Breast epithelium (tissue), 4 donors: Measurements from ENCODE around the gene SEZ6L. TPM values are rescaled to one million over a fixed set of nuclear protein-coding genes. Genes with fewer than 3 reads are reported as not detected.

Experiments used
- DNase-seq, 2 donors: peaks; one replicate each; pipeline ENCODE4 v3.0.0-alpha.2; 2019; ENCODE audit warnings: low spot score in 2 of 2
- H3K27ac ChIP-seq, 2 donors: fragments of 200-600 bp; sonication (generic) in 1 of 2; one replicate each; pipeline ENCODE4 v1.5.1; 2016 to 2019; ENCODE audit warnings: mild to moderate bottlenecking in 1 of 2
- H3K27me3 ChIP-seq, 2 donors: fragments of 200-600 bp; sonication (generic) in 1 of 2; one replicate each; pipeline versions ENCODE4 v1.5.1 to v1.6.0; 2017 to 2019; ENCODE audit warnings: control low read depth in 1 of 2, mild to moderate bottlenecking in 1 of 2
- H3K36me3 ChIP-seq: fragments of 200-600 bp; one replicate; pipeline ENCODE4 v1.5.1; 2019
- H3K4me1 ChIP-seq, 2 donors: fragments of 200-600 bp; sonication (generic); one replicate each; pipeline ENCODE4 v1.5.1; 2016 to 2019; ENCODE audit warnings: control low read depth in 1 of 2
- H3K4me3 ChIP-seq, 3 donors: fragments of 200-600 bp; sonication (generic); 1 replicate in 2 of 3; 2 replicates in 1 of 3; pipeline ENCODE4 v1.5.1; 2016 to 2019; ENCODE audit warnings: mild to moderate bottlenecking in 3 of 3, moderate library complexity in 2 of 3
- H3K9me3 ChIP-seq, 2 donors: fragments of 200-600 bp; sonication (generic) in 1 of 2; one replicate each; pipeline ENCODE4 v1.5.1; 2016 to 2019; ENCODE audit warnings: control low read depth in 1 of 2
- POLR2A ChIP-seq: fragments of 450-650 bp; IDR thresholded peaks from one replicate; pipeline ENCODE4 v1.6.1; 2016; ENCODE audit warnings: antibody characterized with exemption, mild to moderate bottlenecking, moderate library complexity
- POLR2AphosphoS5 ChIP-seq, 3 donors: sonication (generic); formaldehyde crosslinking; IDR thresholded peaks; one replicate each; pipeline ENCODE4 v1.6.1; 2017; ENCODE audit warnings: antibody characterized with exemption in 3 of 3
- intact Hi-C: fragments of 100-400 bp; cut with DNase I; formaldehyde crosslinking; loops from one replicate; pipeline ENCODE4 v1.15.1; 2023; ENCODE audit warnings: low total_unique reads
- total RNA-seq, 3 donors: library from RNA; depleted of rRNA; stranded (reverse); fragments of >200 nt; gene quantifications; one replicate each; pipeline ENCODE4 v1.1.0, GENCODE V29; 2016
- TF ChIP-seq, protein P1 (sequence below), 3 donors: fragments of 450-650 bp; IDR thresholded peaks; one replicate each; pipeline ENCODE4 v1.5.1; 2016 to 2017; ENCODE audit warnings: antibody characterized with exemption in 3 of 3, mild to moderate bottlenecking in 3 of 3, moderate library complexity in 3 of 3

The SEZ6L gene
- total RNA-seq, 3 donors from 2014 or later, result under 0.01 to 0.16 (median 0.15) TPM

- no peaks in the 10 kb centered on the region for H3K4me1 ChIP-seq
- intact Hi-C loops, result no loop called here
- no peaks in the 10 kb centered on the region for H3K9me3 ChIP-seq
- H3K27me3 ChIP-seq, result peaks cover 0 to 6% of the 10 kb centered on the region in 2 donors
- no peak overlapping the region for H3K27ac ChIP-seq
- no peaks in the 10 kb centered on the region for H3K36me3 ChIP-seq
- no peak for TF ChIP-seq POLR2AphosphoS5 (IDR thresholded peaks at IDR 0.05)
- TF ChIP-seq POLR2A, result no peak
- TF ChIP-seq, protein P1, sequence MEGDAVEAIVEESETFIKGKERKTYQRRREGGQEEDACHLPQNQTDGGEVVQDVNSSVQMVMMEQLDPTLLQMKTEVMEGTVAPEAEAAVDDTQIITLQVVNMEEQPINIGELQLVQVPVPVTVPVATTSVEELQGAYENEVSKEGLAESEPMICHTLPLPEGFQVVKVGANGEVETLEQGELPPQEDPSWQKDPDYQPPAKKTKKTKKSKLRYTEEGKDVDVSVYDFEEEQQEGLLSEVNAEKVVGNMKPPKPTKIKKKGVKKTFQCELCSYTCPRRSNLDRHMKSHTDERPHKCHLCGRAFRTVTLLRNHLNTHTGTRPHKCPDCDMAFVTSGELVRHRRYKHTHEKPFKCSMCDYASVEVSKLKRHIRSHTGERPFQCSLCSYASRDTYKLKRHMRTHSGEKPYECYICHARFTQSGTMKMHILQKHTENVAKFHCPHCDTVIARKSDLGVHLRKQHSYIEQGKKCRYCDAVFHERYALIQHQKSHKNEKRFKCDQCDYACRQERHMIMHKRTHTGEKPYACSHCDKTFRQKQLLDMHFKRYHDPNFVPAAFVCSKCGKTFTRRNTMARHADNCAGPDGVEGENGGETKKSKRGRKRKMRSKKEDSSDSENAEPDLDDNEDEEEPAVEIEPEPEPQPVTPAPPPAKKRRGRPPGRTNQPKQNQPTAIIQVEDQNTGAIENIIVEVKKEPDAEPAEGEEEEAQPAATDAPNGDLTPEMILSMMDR (IDR thresholded peaks at IDR 0.05), result no peak
- H3K4me3 ChIP-seq, result no peak overlapping the region
- no peak for DNase-seq
These were observed 188.6 kb downstream of the SEZ6L start for GRCh38 chr22:26357813-26358212.

DNA sequence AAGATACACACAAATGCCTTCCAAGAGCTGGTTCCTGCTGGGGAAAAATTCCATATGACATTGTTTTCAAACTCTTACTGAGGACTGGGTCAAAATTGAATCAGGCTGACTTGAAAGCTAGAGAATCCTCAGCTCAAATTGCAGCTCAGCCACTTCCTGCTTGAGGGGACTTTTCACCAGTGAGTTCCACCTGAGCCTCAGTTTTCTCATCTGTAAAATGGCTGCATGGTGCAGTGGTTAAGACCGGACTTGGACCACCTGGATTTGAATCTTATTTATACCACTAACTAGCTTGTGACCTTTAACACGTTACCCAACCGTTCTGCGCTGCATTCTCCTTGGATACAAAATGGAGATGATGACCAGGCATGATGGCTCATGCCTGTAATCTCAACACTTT, 189.9 kb downstream of the SEZ6L start:
- peaks cover 0 to 3% of the 10 kb centered on the region in 2 donors for H3K27me3 ChIP-seq
- H3K4me3 ChIP-seq, result no peak overlapping the region
- no peaks in the 10 kb centered on the region for H3K36me3 ChIP-seq
- DNase-seq, result no peak
- no peaks in the 10 kb centered on the region for H3K9me3 ChIP-seq
- TF ChIP-seq POLR2A (no peak), POLR2AphosphoS5 (IDR thresholded peaks at IDR 0.05) (no peak)
- TF ChIP-seq, protein P1 (IDR thresholded peaks at IDR 0.05), result no peak
- no peaks in the 10 kb centered on the region for H3K4me1 ChIP-seq
- intact Hi-C loops, result no loop called here
- no peak overlapping the region for H3K27ac ChIP-seq

DNA sequence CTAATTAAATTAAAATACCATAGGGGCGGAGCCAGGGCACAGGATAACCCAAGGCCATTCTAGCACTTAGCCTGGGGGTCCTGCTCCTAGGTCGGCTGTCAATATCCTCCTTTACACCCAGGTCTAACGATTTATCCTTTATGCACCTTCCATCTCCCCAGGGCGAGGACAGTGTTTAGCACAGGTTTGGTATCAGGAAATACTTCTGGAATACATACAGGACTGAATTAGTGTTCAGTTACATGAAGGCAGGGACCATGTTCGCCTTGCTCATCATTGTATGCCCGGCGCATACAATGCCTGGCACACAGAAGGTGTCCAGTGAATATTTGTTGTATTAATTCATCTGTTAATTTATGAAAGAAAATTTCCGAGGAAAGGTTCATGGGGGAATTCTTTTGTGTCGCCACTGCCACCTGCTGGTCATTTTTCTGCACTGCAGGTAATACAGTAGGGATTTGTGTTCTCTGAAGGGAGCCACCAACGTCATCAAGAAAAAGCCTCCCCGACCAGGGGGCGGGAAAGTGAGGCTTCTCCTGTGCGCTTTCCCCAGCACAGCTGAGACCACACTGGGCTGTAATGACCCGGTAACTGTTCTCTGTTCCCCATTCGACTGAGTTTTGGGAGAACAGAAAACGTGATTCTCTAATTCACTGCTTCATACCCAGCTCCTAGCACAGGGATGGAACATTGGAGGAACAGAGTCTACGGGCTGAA, 191.1 kb downstream of the SEZ6L start:
- H3K4me1 ChIP-seq, result no peaks in the 10 kb centered on the region
- peak; percentile 49 to 57 for DNase-seq
- TF ChIP-seq, protein P1 (IDR thresholded peaks at IDR 0.05), result peak; percentile 53 to 70 (median 70)
- TF ChIP-seq POLR2AphosphoS5 (IDR thresholded peaks at IDR 0.05) (no peak), POLR2A (no peak)
- H3K36me3 ChIP-seq, result no peaks in the 10 kb centered on the region
- H3K27ac ChIP-seq, result no peak overlapping the region
- peaks cover 0 to 3% of the 10 kb centered on the region in 2 donors for H3K27me3 ChIP-seq
- H3K4me3 ChIP-seq, result no peak overlapping the region
- H3K9me3 ChIP-seq, result no peaks in the 10 kb centered on the region
- intact Hi-C loops, result no loop called here

DNA sequence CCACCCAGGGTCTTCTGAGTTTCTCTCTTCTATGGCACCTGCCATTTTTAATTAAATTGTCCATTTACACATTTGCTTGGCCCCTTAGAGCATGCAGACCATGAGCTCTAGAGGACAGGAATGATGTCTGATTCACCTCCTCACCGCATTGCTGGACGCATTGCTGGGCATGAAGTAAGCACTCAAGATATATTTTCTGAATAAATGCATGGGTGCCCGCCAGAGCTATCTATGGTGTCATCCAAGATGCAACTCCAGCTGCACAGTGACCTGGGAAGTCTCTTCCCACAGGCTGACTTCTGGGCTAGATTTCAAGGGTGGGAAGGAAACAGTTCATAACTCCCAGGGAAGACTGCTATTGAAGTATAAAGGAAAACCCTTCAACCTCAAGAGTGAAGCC, 193.2 kb downstream of the SEZ6L start:
- H3K27ac ChIP-seq, result no peak overlapping the region
- H3K36me3 ChIP-seq, result no peaks in the 10 kb centered on the region
- intact Hi-C loops, result loop anchor here (1.0 kb wide), 1 partner anchor 22 kb away; no protein-coding TSS in a partner anchor
- H3K4me1 ChIP-seq, result no peaks in the 10 kb centered on the region
- no peak overlapping the region for H3K4me3 ChIP-seq
- H3K27me3 ChIP-seq, result peaks cover 0 to 3% of the 10 kb centered on the region in 2 donors
- DNase-seq, result no peak
- TF ChIP-seq POLR2AphosphoS5 (IDR thresholded peaks at IDR 0.05), result no peak
- TF ChIP-seq, protein P1 (IDR thresholded peaks at IDR 0.05), result no peak
- no peak for TF ChIP-seq POLR2A
- no peaks in the 10 kb centered on the region for H3K9me3 ChIP-seq
